ENCODE data around the gene ZNF469. TPM values are rescaled to one million over a fixed set of nuclear protein-coding genes. Genes with fewer than 3 reads are reported as not detected.

The ZNF469 gene
- total RNA-seq, 1 experiment from 2014 or later = 0.09 TPM

- no peak for TF ChIP-seq CTCF (conservative IDR thresholded peaks at IDR 0.05; ENCODE audit: low read depth, low read length)
- no peak for TF ChIP-seq EZH2 (IDR thresholded peaks at IDR 0.05; ENCODE audit: borderline replicate concordance, low read depth, low read length, poor library complexity, severe bottlenecking)
- no peaks in the 10 kb centered on the region for H3K36me3 ChIP-seq (ENCODE audit: insufficient read depth, low read length, poor library complexity, severe bottlenecking)
- intact Hi-C loops (cut with micrococcal nuclease; ENCODE audit: unreplicated experiment) = no loop called here
- H3K9me3 ChIP-seq (ENCODE audit: low read depth, low read length, poor library complexity, severe bottlenecking) = no peaks in the 10 kb centered on the region
- POLR2A ChIA-PET (ENCODE audit: low non-redundant PET) = no interaction called here
- DNase-seq (ENCODE audit: low spot score) = no peak
- no peak overlapping the region for H3K4me3 ChIP-seq (ENCODE audit: low read depth, low read length, poor library complexity, severe bottlenecking)
- H3K27ac ChIP-seq (ENCODE audit: low read depth, low read length, poor library complexity, severe bottlenecking) = no peak overlapping the region
- no TSS peak for BruUV-seq (replicated peaks)
- CTCF ChIA-PET = no interaction called here
- no peaks in the 10 kb centered on the region for H3K4me1 ChIP-seq (ENCODE audit: insufficient read depth, low read length, poor library complexity, severe bottlenecking)
- peaks cover 16% of the 10 kb centered on the region for H3K27me3 ChIP-seq (replicated peaks; ENCODE audit: insufficient read depth, low read depth, low read length, poor library complexity)
Observed at GRCh38 chr16:88377961-88378360, 4.8 kb upstream of the ZNF469 start.

GRCh38 chr16:88378401-88378800 is 4.4 kb upstream of the ZNF469 start:
- no peak for TF ChIP-seq EZH2 (IDR thresholded peaks at IDR 0.05; ENCODE audit: borderline replicate concordance, low read depth, low read length, poor library complexity, severe bottlenecking)
- no peak for TF ChIP-seq CTCF (conservative IDR thresholded peaks at IDR 0.05; ENCODE audit: low read depth, low read length)
- Histone ChIP-seq H3K27ac (ENCODE audit: low read depth, low read length, poor library complexity, severe bottlenecking) (no peak overlapping the region), H3K36me3 (ENCODE audit: insufficient read depth, low read length, poor library complexity, severe bottlenecking) (no peaks in the 10 kb centered on the region), H3K9me3 (ENCODE audit: low read depth, low read length, poor library complexity, severe bottlenecking) (no peaks in the 10 kb centered on the region), H3K4me1 (ENCODE audit: insufficient read depth, low read length, poor library complexity, severe bottlenecking) (no peaks in the 10 kb centered on the region), H3K27me3 (replicated peaks; ENCODE audit: insufficient read depth, low read depth, low read length, poor library complexity) (peaks cover 17% of the 10 kb centered on the region), H3K4me3 (ENCODE audit: low read depth, low read length, poor library complexity, severe bottlenecking) (no peak overlapping the region)
- BruUV-seq (replicated peaks) = no TSS peak
- intact Hi-C loops (cut with micrococcal nuclease; ENCODE audit: unreplicated experiment) = no loop called here
- ChIA-PET POLR2A (ENCODE audit: low non-redundant PET) (no interaction called here), CTCF (no interaction called here)
- DNase-seq (ENCODE audit: low spot score) = no peak

DNA sequence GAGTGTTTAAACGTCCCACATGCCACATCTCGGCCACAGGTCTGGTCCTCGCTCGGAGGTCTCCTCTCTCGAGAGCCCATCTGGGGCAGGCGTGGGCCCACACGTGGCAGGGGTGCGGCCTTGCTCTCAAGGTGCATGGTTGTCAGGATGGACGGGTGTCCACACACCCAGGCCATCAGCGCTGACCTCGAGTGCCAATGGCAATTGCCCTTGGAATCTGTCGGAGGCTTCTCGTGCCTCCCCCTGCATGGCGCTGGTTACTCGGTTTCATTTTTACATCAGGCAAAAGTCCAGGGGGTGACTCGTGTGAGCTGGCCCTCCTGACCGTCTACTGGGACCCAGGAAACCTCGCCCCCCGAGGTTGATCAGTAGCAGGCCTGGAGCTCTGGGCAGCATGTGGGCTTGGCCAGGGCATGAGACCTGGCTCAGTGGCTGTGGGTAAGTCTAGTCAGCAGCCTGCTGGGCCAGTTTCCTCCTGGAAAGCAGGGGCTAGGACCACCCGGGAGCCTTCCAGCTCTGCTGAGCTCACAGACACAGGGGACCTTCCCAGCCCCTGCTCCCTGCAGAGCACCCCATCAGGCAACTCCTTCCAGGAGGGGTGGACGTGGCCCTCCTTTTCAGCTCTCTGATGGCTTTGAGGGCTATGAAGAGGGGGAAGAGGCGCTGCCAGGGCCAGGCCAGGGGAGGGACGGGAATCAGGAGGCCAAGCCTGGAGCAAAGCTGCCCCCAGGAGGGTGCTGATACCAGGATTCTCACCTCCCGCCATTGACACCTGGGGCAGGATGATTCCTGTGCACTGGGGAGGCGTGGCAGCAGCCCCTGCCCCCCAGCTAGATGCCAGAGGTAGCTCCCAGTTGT is 3.7 kb upstream of the ZNF469 start:
- no peak for DNase-seq (ENCODE audit: low spot score)
- H3K27ac ChIP-seq (ENCODE audit: low read depth, low read length, poor library complexity, severe bottlenecking) = no peak overlapping the region
- no peaks in the 10 kb centered on the region for H3K4me1 ChIP-seq (ENCODE audit: insufficient read depth, low read length, poor library complexity, severe bottlenecking)
- H3K27me3 ChIP-seq (replicated peaks; ENCODE audit: insufficient read depth, low read depth, low read length, poor library complexity) = peaks cover 24% of the 10 kb centered on the region
- H3K36me3 ChIP-seq (ENCODE audit: insufficient read depth, low read length, poor library complexity, severe bottlenecking) = no peaks in the 10 kb centered on the region
- BruUV-seq (replicated peaks) = no TSS peak
- intact Hi-C loops (cut with micrococcal nuclease; ENCODE audit: unreplicated experiment) = no loop called here
- CTCF ChIA-PET = no interaction called here
- H3K4me3 ChIP-seq (ENCODE audit: low read depth, low read length, poor library complexity, severe bottlenecking) = no peak overlapping the region
- POLR2A ChIA-PET (ENCODE audit: low non-redundant PET) = no interaction called here
- TF ChIP-seq CTCF (conservative IDR thresholded peaks at IDR 0.05; ENCODE audit: low read depth, low read length) (no peak), EZH2 (IDR thresholded peaks at IDR 0.05; ENCODE audit: borderline replicate concordance, low read depth, low read length, poor library complexity, severe bottlenecking) (no peak)
- no peaks in the 10 kb centered on the region for H3K9me3 ChIP-seq (ENCODE audit: low read depth, low read length, poor library complexity, severe bottlenecking)

Data from A673 (cell line).